Activated CD4-positive, CD25-positive, alpha-beta regulatory T cell treated with anti-CD3 and anti-CD28 coated beads, Interleukin-2, amount 50 U/mL, for 24 hours (primary cell): Measurements from ENCODE around the gene LIPC.

Experiments
- ATAC-seq, 2 donors: fragments of 150-1000 bp; cut with Tn5 transposase; one replicate each; pipeline ENCODE4 v1.10.0; 2021; ENCODE audit warnings: mild to moderate bottlenecking in 1 of 2, moderate library complexity in 1 of 2

LIPC gene

DNA sequence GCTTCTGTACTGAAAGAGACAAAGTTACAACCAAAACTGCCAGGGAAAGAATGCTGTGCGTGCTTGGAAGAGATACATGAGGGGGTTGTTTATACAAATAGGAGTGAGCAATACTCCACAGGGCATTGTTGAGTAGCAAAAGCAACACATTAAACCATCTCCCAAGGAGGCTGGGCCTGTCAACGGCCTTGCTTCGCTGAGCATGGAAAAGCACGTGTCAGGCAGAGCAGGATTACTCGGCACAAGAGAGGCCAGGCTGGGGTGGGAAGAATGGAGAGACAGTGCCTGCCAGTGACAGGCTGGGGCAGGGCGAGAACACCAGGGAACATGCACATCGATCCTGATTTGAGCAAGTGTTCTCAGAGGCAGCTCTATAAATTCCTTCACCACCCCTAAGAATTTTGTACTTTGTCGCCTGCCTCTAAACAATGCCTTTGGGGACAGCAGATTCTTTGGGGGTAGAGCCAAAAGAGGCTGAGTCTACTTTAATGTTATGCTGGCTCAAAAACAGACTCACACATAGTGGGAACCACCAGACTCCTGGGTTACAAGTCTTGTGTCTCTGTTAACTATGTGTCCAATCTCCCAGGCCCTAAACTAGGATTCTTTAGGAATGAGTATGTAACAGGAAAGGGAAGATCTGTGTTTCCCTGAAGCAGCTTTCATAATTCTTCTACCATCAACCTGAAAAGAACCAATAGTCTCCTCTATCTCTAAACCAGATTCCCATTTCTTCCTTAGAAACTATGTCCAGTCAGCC is 67.2 kb downstream of the LIPC start:
- no peak for ATAC-seq

DNA sequence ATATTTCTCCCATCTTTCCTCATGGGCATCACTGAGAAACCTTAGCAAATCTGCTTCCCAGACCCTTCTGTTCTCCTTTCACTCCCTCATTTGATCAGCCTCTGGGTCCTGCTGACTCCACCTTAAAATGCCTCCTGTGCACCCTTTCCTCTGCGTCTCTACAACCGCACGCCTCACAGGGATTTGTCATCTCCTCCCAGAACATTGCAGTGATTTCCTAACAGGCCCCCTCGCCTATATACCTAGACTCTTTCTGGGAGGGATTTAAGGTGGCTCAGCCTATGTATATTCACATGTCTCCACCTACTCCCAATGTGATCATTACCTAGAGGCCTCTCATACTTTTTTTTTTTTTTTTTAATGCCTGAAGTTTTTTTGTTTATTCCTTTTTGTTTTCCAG is 69.2 kb downstream of the LIPC start:
- ATAC-seq = no peak

DNA sequence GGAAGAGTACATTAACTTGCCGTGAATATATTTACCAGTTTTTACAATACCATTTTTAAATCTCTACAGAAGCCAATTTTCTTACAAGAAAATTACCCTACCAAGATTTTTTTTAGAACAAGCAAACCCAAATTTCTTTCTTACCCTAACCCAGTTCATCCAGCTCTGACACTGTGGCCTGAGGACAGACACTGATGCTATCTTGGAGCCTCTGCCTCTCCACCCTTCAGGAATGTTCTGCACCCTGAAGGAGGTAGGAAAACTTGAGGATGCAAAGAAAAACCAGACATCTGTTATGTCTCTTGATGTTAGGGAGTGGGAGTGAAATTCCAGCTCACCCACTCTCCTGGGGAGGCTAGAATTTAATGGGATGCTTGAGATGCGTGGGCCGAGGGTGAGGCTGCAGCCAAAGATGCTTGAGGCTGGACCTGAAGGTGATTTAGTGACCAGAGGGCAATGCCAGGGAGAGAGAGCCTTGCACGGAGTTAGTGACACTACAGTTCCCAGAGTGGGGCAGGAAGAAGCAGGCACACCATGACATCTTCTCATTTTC is 69.9 kb downstream of the LIPC start:
- ATAC-seq = no peak

DNA sequence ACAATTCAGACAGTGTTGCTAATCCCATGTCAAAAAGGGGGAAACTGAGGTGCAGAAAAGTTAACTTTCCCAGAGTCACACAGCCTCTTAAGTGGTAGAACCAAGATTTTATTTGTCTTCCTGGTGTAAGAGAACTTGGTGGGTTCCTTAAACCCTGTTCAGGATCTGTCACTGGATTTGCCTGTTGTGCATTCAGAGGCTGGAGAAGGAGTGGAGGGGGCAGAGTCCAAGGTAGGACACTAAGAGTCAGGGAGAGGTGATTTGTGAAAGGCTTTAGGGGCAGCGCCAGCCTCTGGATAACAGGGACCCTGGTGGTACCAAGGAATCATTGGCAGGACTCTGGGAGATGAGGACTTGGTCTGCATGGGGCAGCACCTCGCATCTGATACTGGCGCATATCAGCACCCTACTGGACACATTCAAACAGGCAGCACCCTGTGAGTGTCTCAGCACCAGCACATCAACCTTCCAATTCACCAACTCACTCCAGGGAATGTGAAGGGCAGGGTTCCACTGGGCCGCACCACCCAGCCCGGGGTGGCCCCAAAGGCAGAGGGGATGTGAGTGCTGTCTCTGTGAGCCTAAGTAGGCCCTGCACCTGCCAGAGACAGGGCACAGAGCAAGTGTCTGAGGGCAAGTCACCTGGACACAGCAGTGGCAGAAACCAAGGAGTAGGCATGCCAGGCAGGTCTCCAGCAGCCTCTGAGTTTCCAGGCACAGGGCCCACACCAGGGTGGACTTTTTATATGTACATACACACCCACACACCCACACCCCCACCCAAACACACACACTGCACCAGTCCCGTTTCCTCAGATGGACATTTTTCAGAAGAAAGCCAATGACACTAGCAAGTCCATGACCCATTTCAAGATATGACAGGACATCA is 71.6 kb downstream of the LIPC start:
- no peak for ATAC-seq

DNA sequence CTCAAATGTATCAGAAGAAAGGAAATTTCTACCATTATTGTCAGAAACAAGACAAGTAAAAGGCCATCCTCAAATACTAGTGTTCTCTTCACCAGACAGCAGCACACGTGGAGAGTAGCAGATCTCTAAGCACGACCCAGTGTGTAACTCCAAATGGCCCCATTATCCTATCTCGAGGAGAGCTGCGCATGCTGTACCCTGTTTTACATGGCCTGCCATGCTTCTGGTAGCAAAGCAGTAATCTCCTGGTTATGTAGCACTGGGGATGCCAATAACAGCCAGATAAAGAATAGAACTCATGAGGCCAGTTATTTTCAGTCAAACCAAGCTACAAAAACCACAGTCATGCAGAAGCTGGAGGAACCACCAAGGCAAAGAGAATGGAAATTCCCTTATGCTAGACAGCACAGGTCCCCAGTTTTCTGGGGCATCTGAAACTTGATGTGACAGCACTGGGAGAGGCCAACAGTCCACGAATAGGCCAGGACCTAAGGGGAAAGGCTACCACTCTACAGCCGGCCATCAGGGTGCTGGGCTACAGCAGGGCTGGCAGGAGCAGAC is 73.0 kb downstream of the LIPC start:
- ATAC-seq = no peak

DNA sequence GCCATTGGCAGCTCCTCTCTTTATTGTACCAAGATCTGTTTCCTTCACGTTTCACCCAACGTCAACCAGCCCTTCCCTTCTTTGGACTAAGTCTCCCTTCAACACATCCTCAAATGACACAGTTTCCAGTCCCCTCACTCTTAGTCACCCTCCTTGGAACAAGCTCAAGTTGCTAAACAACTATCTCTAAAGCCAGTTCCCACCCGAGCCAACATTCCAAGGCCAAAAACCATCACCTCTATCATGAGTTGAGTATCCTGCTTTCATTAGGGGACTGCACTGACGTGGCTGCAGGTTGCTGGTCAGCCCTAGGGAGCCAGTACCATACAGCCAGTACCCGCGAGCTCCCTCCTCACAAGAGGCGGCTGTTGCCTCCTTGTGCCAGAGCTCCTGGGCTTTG is 73.8 kb downstream of the LIPC start:
- ATAC-seq = no peak

DNA sequence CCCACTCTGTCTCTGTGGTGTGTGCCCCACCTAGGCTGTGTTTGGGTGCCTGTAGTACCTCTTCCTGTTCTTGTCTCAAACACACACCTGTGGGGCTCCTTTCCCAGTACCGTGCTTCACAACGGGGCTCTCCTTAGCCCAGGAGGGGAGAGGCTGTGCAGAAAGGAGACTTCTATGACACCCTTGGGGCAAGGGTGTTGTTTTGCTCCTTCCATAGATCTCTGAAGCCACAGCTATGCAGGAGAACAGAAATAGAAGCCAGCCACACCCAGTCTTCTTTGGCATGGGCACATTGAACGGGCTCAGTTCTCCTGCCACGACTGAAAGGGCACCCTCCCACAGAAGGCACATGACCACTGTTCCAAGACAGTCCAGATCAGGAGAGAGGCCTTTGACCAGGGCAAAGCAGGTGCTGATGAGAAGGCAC is 74.3 kb downstream of the LIPC start:
- peak in 1 of 2 donors; percentile 20 for ATAC-seq

DNA sequence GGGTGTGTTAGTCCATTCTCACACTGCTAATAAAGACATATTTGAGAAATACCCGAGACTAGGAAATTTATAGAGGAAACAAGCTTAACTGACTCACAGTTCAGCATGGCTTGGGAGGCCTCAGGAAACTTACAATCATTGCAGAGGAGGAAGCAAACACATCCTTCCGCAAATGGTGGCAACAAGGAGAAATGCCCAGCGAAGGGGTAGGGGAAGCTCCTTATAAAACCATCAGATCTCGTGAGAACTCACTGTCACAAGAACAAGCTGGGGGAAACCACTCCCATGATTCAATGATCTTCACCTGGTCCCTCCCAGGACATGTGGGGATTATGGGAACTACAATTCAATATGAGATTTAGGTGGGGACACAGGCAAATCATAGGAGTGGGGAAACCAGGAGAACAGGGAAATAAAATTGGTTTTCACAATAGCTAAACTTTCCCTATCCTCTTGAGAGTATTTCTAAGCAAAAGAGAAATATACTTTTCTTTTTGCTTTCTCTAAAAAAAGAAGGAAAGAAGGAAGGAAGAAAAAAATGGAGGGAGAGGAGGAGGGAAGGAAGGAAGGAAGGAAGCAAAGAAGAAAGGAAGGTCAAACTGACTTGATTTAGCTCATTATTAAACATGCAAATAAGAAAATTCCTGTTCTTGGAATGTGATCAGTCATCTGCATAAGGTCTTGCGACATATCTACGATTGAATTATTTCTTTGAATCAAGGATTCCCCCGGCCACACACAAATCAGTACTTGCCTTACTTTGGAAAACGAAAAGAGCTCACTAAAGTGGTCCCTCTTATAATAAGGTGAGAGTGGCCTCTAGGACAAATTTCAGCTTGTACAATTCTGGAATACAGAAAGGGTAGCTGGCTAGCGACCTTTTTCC is 75.2 kb downstream of the LIPC start:
- no peak for ATAC-seq

DNA sequence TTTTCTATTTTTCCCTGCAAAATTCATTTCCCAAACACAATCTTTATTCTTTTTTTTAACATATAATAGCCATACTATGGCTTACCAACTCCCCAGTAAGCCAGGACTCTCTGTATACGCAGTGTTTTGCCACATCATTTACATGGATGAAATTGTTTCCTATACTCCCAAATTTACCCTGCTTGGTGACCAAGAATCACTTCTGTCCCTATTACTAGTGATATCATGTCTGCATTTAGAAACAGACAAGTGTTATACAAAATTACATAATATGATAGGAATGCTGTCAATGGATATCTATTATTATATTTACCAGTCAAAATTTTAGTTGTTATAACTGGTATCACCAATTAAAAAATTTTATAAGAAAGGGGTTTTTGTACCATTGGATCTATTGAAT is 77.8 kb downstream of the LIPC start:
- ATAC-seq = no peak

DNA sequence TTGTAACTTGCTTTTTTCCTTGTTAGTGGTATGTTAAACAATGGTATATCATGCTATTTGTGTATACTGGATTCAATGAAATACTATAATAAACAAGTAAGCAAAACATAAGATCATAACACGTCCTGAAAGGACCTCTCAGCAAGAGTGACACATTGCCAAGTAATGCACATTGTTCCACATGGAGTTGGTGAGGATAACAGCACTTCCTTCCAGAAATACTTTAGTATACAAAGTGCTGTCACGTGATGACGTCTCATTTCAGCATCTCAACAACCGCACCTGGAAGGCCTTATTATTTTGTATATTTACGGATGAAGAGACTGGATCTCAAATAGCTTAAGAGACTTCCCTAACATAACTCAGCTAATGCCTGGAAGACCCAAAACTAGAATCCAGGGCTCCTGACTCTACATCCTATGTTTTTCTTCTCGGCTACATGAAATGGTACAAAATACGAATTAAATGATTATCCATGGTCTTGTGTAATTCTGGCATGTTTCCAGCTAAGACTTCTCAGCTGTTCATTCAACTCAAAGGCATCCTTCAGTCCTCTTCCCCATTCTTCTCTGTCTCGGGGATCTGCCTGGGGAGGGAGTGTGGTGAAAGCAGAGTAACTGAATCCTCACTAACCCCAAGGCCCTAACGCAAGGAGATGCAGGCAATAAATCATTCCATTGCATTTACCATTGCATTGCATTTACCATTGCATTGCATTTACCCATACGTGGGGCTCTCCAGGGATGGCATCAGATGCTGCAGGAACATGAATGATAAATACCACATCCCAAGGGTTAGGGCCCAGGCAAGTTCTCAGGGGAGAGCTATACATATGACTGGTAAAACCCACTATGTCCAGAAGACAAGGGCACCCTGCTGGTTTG is 79.2 kb downstream of the LIPC start:
- ATAC-seq = no peak

DNA sequence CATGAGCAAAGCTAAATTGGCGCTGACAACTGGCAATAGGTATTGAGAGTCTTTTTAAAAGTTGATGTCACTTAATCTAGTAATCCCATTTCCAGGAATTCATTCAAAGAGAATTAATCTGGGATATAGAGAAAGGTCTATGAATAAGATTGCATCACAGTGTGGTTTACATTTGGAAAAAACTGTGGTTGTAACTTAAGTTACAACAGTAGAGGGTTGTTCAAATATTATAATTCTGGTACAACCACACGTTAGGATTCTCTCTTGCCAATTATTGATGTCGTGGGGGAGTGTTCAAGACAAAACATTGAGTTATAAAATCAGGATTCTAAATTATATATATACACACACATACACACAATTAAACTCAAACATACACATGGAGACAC is 79.8 kb downstream of the LIPC start:
- no peak for ATAC-seq

DNA sequence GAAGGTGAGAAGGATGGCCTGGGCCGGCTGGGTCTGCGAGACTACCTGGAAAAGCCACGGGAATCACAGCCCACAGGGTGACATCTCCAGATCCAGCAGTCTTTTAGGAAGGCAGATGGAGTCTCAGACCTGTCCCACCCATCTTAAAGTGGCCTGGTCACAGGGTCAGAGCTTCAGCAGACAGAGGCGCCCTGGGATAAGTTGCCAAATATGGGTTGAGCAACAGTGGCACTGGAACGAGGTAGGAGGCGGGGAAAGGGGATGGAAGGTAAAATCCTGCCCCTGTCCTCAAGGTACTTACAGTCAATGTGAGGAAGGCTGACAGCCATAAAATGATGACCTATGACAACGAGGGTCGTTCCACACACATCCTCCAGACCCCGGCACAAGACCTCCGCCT is 80.7 kb downstream of the LIPC start:
- ATAC-seq = no peak

DNA sequence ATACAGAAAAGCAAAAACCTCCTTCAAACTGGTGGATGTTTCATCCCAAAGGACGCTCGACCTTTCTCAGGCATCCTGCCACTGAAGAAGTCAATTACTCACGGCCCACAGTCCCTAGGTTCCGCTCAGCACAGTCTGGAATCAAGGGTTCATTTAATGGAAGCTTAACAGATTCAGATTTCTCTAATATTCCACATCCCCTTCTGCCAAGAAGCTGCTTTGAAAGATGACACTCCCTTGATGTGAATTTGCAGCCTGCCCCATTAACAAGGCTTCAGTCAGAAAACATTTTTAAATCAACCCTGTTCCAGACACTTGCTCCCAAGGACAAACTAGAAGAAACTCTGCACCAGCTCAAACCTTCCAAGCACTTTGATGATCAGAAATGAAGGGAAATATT is 81.2 kb downstream of the LIPC start:
- no peak for ATAC-seq

DNA sequence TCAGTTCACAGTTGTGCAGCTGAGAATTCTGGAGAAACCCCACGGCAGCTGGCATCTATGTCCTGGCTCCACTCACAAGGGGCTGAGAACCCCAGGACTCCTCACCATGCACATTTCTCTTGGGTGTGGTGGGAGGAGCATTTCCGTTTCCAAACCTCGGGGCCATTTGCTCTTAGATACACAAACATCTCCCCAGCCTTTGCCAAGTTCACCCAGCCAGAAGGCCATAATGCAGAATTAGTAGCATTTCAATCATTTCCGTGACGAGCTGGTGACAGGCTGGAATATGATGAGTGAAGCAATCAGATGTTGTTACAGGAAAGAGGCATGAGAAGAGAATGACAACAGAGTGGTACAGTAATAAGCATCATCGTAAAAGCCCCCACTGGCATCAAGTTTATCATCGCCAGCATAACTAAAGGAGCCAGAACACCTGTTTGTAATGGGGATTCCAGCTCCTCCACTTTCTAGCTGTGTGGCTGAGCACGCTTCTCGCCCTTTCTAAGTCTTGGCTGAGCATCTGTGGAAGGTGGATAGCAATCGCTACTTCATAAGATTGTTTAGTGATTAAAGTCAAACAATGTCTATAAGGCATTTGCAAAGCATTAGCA is 82.0 kb downstream of the LIPC start:
- ATAC-seq = no peak

DNA sequence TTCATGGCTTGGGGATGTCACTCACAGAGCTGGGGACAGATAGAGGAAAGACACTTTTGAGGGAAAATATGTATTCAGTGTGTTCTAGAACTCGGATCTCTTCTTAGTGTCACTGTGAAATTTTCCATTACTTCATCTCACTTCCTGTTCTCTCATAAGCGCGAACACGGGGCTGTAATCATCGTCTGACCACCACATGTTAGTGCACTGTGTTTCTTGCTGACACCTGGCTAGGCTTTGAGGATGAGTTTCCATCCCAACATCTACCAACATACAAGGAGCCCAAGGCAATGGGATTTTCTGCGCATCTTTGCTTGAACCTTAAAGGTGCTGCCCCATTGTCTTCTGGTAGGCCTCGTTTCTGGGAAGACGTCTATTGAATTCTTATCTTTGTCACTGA is 84.0 kb downstream of the LIPC start:
- peak; percentile 41 to 55 for ATAC-seq

DNA sequence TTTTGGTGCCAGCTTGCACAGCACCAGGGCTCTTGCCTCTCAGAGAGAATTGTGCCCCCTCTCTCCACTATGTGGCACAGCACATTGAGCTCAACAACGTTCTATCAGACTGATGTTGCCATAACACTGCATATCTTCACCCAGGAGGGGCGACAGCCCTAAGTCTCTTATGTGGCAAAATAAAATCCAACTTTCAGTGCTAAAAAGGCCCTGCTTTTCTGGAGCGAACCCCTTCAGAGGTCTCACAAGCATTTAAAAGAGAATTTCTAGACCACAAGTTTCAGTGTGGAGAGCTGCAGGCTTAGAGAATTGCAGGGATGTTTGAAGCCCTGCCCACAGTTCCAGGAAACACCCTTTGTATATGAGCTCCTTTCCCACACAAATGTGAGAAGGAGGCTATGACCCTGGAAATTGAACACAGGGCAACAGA is 85.5 kb downstream of the LIPC start:
- no peak for ATAC-seq

DNA sequence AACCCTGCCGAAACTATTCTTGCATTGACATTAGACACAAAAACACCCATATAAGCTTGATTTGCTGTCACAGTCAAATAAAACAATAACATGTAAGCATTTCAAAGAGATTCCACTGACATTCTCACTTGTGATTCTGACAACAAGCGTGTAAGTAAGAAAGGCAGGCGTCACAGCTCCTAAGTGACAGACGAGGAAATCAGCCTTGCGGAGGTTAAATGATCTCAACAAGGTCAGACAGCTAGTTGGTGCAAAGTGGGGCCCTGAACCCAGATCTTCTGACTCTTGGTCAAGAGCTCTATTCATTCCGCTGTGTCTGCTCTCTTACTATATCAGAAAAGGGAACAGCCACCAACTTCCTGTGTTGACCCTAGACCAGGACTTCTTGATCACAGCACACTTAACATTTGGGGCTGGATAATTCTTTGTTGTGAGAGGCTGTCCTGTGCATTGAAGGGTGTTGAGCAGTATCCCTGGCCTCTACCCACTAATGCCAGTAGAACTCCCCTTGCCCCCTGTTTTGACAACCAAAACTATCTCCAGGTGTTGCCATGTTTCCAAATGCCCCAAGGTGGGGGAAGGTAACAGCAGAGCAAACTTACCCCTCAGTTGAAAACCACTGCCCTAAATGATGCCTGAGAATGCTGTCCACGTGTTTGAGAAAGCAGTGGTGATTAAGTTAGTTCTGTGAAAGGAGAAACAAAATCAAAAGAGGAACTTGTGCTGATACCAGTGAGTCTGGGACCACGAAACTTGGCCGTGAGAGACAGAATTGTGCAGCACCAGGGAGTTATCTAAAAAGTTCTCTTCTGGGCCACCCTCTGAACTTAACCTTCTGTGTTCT is 86.1 kb downstream of the LIPC start:
- peak in 1 of 2 donors; percentile 9 for ATAC-seq

DNA sequence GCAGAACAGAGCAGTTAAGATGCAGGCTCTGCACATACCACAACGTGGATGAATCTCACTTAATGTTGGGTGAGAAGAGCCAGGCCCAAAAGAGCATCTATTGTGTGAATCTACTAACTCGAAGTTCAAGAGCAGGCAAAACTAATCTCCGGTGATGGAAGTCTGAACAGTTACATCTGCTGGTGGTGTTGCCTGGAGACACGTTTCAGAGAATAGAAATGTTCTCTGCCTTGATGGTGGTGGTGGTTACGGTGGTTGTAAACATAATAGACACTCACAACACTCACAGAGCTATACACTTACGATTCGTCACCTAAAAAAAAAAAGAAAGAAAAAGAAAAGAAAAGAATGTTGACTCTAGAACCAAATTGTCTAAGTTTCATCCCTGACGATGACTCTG is 86.8 kb downstream of the LIPC start:
- ATAC-seq = no peak

DNA sequence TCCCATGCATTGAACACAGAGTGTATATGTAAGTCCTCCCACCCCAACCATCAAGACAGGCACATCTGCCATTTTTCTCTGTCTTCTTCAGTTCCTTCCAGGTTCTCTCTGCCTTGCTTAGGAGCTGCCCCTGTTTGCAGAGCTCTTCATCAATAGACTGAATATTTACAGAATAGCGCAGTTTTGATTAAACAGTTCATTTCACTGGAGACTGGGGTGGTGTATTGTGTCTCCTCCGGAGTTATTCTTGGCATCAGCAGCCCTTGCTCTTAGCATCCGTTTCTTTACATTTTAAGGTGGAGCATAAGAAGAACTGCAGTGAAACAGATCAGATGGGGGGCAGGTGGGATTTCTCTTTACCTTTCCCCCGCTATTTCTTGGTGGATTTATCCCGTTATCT is 87.7 kb downstream of the LIPC start:
- no peak for ATAC-seq

DNA sequence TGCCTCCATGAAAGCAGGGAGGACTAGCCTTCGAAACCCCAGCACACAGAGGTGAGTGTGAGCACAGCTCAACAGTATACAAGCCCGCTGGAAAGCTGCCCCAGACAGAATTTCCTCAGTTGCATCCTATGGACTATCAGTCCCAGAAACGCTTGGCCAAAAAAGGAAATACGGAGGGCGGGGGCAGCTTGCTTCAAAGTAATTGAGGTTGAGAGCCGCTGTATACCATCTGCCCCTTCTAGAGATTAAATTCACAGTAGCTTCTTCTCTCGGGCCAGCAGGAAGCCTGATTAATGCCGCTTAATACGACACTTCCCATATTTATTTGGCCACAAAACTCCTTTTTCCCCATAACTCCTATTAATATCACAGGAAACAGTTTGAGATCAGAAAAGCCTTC is 88.7 kb downstream of the LIPC start:
- no peak for ATAC-seq
